HEK293 (cell line): ENCODE measurements around the gene PPM1E.

Source experiments
- CTCF ChIA-PET: fragments of 350-600 bp; formaldehyde crosslinking; extraction: SDS; loops from one replicate; lab custom pipeline; 2021; ENCODE audit warnings: antibody characterized with exemption; lab: Yijun Ruan, JAX
- POLR2A ChIA-PET: fragments of 300-600 bp; formaldehyde crosslinking; extraction: SDS; loops from one replicate; lab custom pipeline; 2020; ENCODE audit warnings: antibody characterized with exemption, inconsistent platforms; lab: Yijun Ruan, JAX
- H3K27ac ChIP-seq: fragments of 200-500 bp; sonication (Bioruptor generic); 2 replicates; pipeline ENCODE4 v1.5.1; 2014; ENCODE audit warnings: low read depth, low read length, control low read depth, inconsistent platforms; ENCODE audit errors: extremely low read depth
- H3K36me3 ChIP-seq, 2 experiments: fragments of 200-500 bp in 1 of 2; sonication (Bioruptor generic) in 1 of 2; 1 replicate in 1 of 2; 2 replicates in 1 of 2; pipeline ENCODE4 v1.5.1; 2014 to 2017; ENCODE audit warnings: inconsistent platforms in 2 of 2, low read length in 2 of 2; ENCODE audit not compliant: control insufficient read depth in 2 of 2, insufficient read depth in 1 of 2
- H3K4me1 ChIP-seq: fragments of 200-500 bp; sonication (Bioruptor generic); 2 replicates; pipeline ENCODE4 v1.5.1; 2014; ENCODE audit warnings: mild to moderate bottlenecking, low read length, inconsistent platforms; ENCODE audit not compliant: control insufficient read depth, insufficient read depth
- H3K4me3 ChIP-seq: 2 replicates; pipeline ENCODE4 v1.5.1; 2011; ENCODE audit warnings: low read depth, mild to moderate bottlenecking, control low read depth, low read length, moderate library complexity
- H3K9me3 ChIP-seq: fragments of 200-500 bp; sonication (Bioruptor generic); 2 replicates; pipeline ENCODE4 v1.5.1; 2014; ENCODE audit warnings: low read depth, low read length, inconsistent platforms; ENCODE audit not compliant: control insufficient read depth, insufficient read depth
- GFI1B ChIP-seq: fragments of 450-650 bp; formaldehyde crosslinking; IDR thresholded peaks from 2 replicates; pipeline ENCODE4 v1.5.1; 2016; ENCODE audit warnings: missing biosample characterization, missing genetic modification characterization
- ZFP41 ChIP-seq: fragments of 450-650 bp; formaldehyde crosslinking; IDR thresholded peaks from 2 replicates; pipeline ENCODE4 v1.5.1; 2016; ENCODE audit warnings: missing biosample characterization, missing genetic modification characterization, borderline replicate concordance
- ZIC2 ChIP-seq: fragments of 450-650 bp; formaldehyde crosslinking; IDR thresholded peaks from 2 replicates; pipeline ENCODE4 v1.5.1; 2016; ENCODE audit warnings: missing biosample characterization, missing genetic modification characterization
- ZNF146 ChIP-seq: fragments of 450-650 bp; formaldehyde crosslinking; IDR thresholded peaks from 2 replicates; pipeline ENCODE4 v1.5.1; 2016; ENCODE audit warnings: missing biosample characterization, missing genetic modification characterization
- ZNF24 ChIP-seq: fragments of 450-650 bp; formaldehyde crosslinking; IDR thresholded peaks from 2 replicates; pipeline ENCODE4 v1.5.1; 2016; ENCODE audit warnings: missing biosample characterization, missing genetic modification characterization
- ZNF335 ChIP-seq: fragments of 450-650 bp; formaldehyde crosslinking; conservative IDR thresholded peaks from 2 replicates; pipeline ENCODE4 v1.5.1; 2016; ENCODE audit warnings: missing biosample characterization, missing genetic modification characterization
- ZNF350 ChIP-seq: fragments of 450-650 bp; formaldehyde crosslinking; IDR thresholded peaks from 2 replicates; pipeline ENCODE4 v1.5.0; 2017; ENCODE audit warnings: missing biosample characterization, mild to moderate bottlenecking, missing genetic modification characterization
- ZNF394 ChIP-seq: fragments of 450-650 bp; formaldehyde crosslinking; IDR thresholded peaks from 2 replicates; pipeline ENCODE4 v1.5.1; 2016; ENCODE audit warnings: missing biosample characterization, missing genetic modification characterization, mild to moderate bottlenecking, moderate library complexity, borderline replicate concordance
- ZNF426 ChIP-seq: fragments of 450-650 bp; formaldehyde crosslinking; IDR thresholded peaks from 2 replicates; pipeline ENCODE4 v1.5.1; 2017; ENCODE audit warnings: missing biosample characterization, missing genetic modification characterization, mild to moderate bottlenecking, inconsistent platforms, moderate library complexity
- ZNF501 ChIP-seq: fragments of 450-650 bp; formaldehyde crosslinking; IDR thresholded peaks from 2 replicates; pipeline ENCODE4 v1.5.1; 2016; ENCODE audit warnings: missing biosample characterization, missing genetic modification characterization
- ZNF677 ChIP-seq: fragments of 450-650 bp; IDR thresholded peaks from 2 replicates; pipeline ENCODE4 v1.5.0; 2018; ENCODE audit warnings: missing biosample characterization, mild to moderate bottlenecking, missing genetic modification characterization, moderate library complexity
- TF ChIP-seq, protein P1 (sequence below): fragments of 450-650 bp; formaldehyde crosslinking; IDR thresholded peaks from 2 replicates; pipeline ENCODE4 v1.5.1; 2017; ENCODE audit warnings: missing biosample characterization, missing genetic modification characterization

Gene PPM1E

GRCh38 chr17:58870747-58871146 is 115.1 kb downstream of the PPM1E start:
- Histone ChIP-seq H3K36me3 (no peaks in the 10 kb centered on the region; a peak in 1 of 3 replicates), H3K27ac (no peak overlapping the region), H3K4me3 (no peak overlapping the region), H3K9me3 (no peaks in the 10 kb centered on the region), H3K4me1 (no peaks in the 10 kb centered on the region)
- ChIA-PET POLR2A (no interaction called here), CTCF (no interaction called here)
- no peak for TF ChIP-seq ZNF394
- TF ChIP-seq ZNF677 (tag by site-specific recombination) = no peak

DNA sequence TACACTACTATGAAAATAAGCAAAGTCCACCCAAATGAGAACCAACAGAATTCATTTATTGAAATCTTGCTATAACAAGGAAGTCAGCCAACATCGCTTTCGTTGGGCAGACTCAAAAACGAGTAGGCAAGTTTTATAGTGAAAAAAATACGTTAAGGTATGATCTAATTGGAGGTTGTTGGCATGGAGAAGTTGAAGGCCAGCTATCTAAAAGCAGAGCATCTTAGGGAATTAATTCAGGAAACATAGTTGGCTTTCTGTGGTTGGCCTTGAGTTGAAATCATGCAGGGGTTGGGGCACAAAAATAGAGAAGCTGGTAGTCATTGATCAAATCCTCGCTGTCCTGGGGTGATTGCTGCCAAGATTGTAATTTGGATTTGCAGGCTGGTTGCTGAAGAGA is 118.3 kb downstream of the PPM1E start:
- no peaks in the 10 kb centered on the region for H3K4me1 ChIP-seq
- no peak overlapping the region for H3K27ac ChIP-seq
- no peak overlapping the region for H3K4me3 ChIP-seq
- ChIA-PET POLR2A (no interaction called here), CTCF (no interaction called here)
- no peaks in the 10 kb centered on the region for H3K9me3 ChIP-seq
- TF ChIP-seq ZNF335 (tag by site-specific recombination) = no peak
- no peaks in the 10 kb centered on the region; a peak in 1 of 3 replicates for H3K36me3 ChIP-seq

GRCh38 chr17:58875261-58875660 is 119.6 kb downstream of the PPM1E start:
- POLR2A ChIA-PET = no interaction called here
- H3K4me1 ChIP-seq = no peaks in the 10 kb centered on the region
- no peak overlapping the region for H3K4me3 ChIP-seq
- CTCF ChIA-PET = no interaction called here
- no peaks in the 10 kb centered on the region for H3K9me3 ChIP-seq
- H3K27ac ChIP-seq = no peak overlapping the region
- H3K36me3 ChIP-seq = no peaks in the 10 kb centered on the region; a peak in 1 of 3 replicates
- TF ChIP-seq ZFP41 (tag by site-specific recombination) = no peak
- no peak for TF ChIP-seq ZNF350 (tag by site-specific recombination)

DNA sequence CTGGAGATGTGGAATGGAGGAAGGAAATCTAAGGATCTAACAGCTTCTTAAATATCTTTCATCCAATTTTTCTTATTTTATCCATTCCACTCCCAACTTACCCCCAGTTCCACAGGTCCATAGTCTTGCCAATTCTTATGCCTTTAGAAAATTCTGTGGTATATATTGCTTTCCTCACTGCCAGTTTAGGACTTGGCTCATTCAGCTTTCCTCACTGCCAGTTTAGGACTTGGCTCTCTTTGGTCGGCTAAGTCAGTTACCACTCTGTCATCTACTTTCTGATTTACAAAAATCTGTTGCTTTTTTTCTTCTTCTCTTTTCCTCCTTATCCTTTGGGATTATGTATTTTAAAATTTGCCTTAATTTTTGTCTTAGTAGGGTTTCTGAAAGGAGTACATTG is 128.5 kb downstream of the PPM1E start:
- ChIA-PET CTCF (interaction anchor here (0.6 kb wide), 1 partner anchor 224 kb away, joined by 3 read pairs; no protein-coding TSS in a partner anchor), POLR2A (no interaction called here)
- Histone ChIP-seq H3K4me1 (no peaks in the 10 kb centered on the region), H3K4me3 (no peak overlapping the region), H3K36me3 (no peaks in the 10 kb centered on the region; a peak in 1 of 3 replicates), H3K27ac (no peak overlapping the region), H3K9me3 (no peaks in the 10 kb centered on the region)
- no peak for TF ChIP-seq ZNF501

DNA sequence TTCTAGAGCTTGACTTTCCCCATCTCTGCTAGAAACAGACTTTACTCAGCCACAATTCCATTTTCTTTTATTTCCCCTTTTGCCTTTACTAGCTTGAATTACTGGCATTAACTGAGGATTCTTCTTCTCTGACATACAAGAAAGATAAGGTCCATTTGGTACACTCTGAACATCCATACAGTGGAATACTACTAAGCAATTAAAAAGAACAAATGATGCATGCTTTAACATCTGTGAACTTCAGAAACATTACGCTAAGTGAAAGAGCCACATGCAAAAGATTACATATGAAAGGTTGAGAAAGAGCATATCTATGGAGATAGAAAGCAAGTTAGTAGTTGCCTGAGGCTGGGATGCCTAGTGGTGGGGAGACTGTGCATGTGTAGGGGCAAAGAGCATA is 130.9 kb downstream of the PPM1E start:
- CTCF ChIA-PET = interaction anchor here (0.5 to 0.7 kb wide), 2 partner anchors 14 to 567 kb away, joined by 3 read pairs; no protein-coding TSS in a partner anchor
- POLR2A ChIA-PET = no interaction called here
- Histone ChIP-seq H3K9me3 (no peaks in the 10 kb centered on the region; the same call in 1 of the 2 replicates), H3K4me3 (no peak overlapping the region)
- TF ChIP-seq ZIC2 (no peak), ZNF146 (tag by site-specific recombination) (peak; percentile 33; the same call in 1 of the 2 replicates), ZNF426 (tag by site-specific recombination) (no peak), ZNF24 (tag by site-specific recombination) (peak; percentile 67; the same call in 1 of the 2 replicates), GFI1B (tag by site-specific recombination) (no peak)
- TF ChIP-seq, protein P1, sequence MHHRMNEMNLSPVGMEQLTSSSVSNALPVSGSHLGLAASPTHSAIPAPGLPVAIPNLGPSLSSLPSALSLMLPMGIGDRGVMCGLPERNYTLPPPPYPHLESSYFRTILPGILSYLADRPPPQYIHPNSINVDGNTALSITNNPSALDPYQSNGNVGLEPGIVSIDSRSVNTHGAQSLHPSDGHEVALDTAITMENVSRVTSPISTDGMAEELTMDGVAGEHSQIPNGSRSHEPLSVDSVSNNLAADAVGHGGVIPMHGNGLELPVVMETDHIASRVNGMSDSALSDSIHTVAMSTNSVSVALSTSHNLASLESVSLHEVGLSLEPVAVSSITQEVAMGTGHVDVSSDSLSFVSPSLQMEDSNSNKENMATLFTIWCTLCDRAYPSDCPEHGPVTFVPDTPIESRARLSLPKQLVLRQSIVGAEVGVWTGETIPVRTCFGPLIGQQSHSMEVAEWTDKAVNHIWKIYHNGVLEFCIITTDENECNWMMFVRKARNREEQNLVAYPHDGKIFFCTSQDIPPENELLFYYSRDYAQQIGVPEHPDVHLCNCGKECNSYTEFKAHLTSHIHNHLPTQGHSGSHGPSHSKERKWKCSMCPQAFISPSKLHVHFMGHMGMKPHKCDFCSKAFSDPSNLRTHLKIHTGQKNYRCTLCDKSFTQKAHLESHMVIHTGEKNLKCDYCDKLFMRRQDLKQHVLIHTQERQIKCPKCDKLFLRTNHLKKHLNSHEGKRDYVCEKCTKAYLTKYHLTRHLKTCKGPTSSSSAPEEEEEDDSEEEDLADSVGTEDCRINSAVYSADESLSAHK (tag by site-specific recombination) = 0 out of 2 replicates have a peak, but pooled peaks have one; percentile 17
- TF ChIP-seq, all 188 proteins: peak for 3
- H3K4me1 ChIP-seq = no peaks in the 10 kb centered on the region
- H3K36me3 ChIP-seq = no peaks in the 10 kb centered on the region
- no peak overlapping the region for H3K27ac ChIP-seq
